SK-N-MC (cell line): ENCODE measurements around the gene ACE.

Source experiments
- EZH2 ChIP-seq: fragments of 200-600 bp; sonication (generic); IDR thresholded peaks from one replicate; pipeline ENCODE4 v1.6.1; 2017; ENCODE audit warnings: antibody characterized with exemption
- POLR2AphosphoS5 ChIP-seq: IDR thresholded peaks from 2 replicates; pipeline ENCODE4 v1.6.1; 2012; ENCODE audit warnings: mild to moderate bottlenecking, low read depth, low read length, borderline replicate concordance

DNA sequence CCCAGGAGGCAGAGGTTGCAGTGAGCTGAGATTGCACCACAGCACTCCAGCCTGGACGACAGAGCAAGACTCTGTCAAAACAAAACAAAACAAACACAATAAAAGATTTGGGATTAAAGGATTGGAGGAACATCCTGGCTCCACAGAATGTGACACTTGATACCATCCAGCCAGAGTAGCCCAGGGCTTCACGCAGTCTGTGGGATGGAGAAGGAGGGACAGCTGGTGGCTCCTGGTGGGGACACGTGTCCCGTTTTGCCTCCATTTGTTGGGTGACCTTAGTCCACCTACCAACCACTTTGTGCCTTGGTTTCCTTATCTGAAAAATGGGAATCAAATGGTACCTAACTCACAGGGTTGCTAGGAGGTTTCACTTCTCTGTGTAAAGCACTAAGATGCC lies 18.4 kb upstream of the ACE start:
- TF ChIP-seq EZH2: no peak
- no peak for TF ChIP-seq POLR2AphosphoS5
